Stimulated activated memory B cell treated with anti-CD40 and anti-IgM and Interleukin-4, amounts not matched to agents 10 μg/mL and 1 μg/mL and 100 μg/mL, for 72 hours (primary cell): ENCODE data around the gene AP3M1.
"Not testable (repeated sequence)": the region's sequence is repeated elsewhere in the genome, so short reads cannot be mapped to it uniquely, and the experiment has no call there.

Experiments
- ATAC-seq: fragments of 150-1000 bp; cut with Tn5 transposase; 2 replicates; pipeline ENCODE4 v1.10.0; 2021
- H3K27ac Mint-ChIP-seq: one replicate; pipeline ENCODE4 v1.8.0; 2022; ENCODE audit warnings: mild to moderate bottlenecking, mixed read lengths
- H3K27me3 Mint-ChIP-seq: one replicate; pipeline ENCODE4 v1.8.0; 2022; ENCODE audit warnings: mixed read lengths
- H3K36me3 Mint-ChIP-seq: one replicate; pipeline ENCODE4 v1.8.0; 2022; ENCODE audit warnings: mixed read lengths
- H3K4me1 Mint-ChIP-seq: one replicate; pipeline ENCODE4 v1.8.0; 2022; ENCODE audit warnings: mixed read lengths
- H3K4me3 Mint-ChIP-seq: one replicate; pipeline ENCODE4 v1.8.0; 2022; ENCODE audit warnings: mild to moderate bottlenecking, moderate library complexity, mixed read lengths
- H3K9me3 Mint-ChIP-seq: one replicate; pipeline ENCODE4 v1.8.0; 2022; ENCODE audit warnings: mixed read lengths

AP3M1 gene

DNA sequence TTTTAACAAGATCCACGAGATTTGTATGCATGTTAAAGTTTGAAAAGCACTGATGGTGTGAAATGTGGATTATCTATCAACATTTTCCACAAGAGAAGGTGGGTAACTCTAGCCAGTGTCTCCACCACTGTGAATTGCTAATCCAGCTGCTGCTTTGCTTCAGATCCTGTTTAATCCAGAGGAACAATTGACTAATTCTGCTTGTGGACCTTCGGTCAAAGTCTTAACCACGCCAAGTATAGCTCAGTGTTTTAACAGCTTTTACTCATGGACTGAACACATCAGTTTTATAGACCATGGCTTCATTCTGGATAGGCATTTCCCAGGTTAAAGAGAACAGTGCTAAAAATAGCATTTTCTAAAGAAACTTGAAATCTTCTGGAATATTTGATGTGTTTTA, 23.9 kb upstream of the AP3M1 start:
- H3K4me1 Mint-ChIP-seq = peaks cover 33% of the 10 kb centered on the region
- no peak for ATAC-seq
- H3K36me3 Mint-ChIP-seq = peaks cover 9% of the 10 kb centered on the region
- H3K9me3 Mint-ChIP-seq = no peaks in the 10 kb centered on the region
- H3K27ac Mint-ChIP-seq = no peak overlapping the region
- H3K27me3 Mint-ChIP-seq = no peaks in the 10 kb centered on the region
- no peak overlapping the region for H3K4me3 Mint-ChIP-seq

GRCh38 chr10:74171625-74172024, 21.0 kb upstream of the AP3M1 start:
- peaks cover 4% of the 10 kb centered on the region for H3K36me3 Mint-ChIP-seq
- ATAC-seq = no peak
- no peak overlapping the region for H3K4me3 Mint-ChIP-seq
- H3K9me3 Mint-ChIP-seq = no peaks in the 10 kb centered on the region
- no peaks in the 10 kb centered on the region for H3K27me3 Mint-ChIP-seq
- H3K27ac Mint-ChIP-seq = peak overlapping the region; percentile 64
- H3K4me1 Mint-ChIP-seq = peaks cover 41% of the 10 kb centered on the region

DNA sequence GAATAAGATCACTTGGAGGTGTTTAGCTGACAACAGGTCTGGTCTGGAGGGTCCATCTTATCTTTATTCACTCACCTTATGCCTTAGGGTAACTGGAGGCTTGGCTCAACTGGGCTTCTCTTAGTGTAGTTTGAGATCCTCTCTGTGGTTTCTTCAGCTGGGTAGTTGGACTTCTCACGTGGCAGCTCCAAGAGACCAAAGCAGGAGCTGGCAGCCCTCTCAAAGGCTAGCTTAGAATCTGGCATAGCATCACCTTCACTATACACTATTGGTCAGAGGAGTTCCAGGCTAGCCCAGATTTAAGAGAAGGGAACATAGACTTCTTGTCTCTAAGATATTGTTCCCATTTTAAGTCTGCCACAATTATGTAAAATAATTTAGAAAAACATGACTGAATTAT, 16.8 kb upstream of the AP3M1 start:
- Mint-ChIP-seq H3K4me3 (no peak overlapping the region), H3K4me1 (peaks cover 66% of the 10 kb centered on the region), H3K9me3 (no peaks in the 10 kb centered on the region), H3K27me3 (no peaks in the 10 kb centered on the region), H3K36me3 (peaks cover 7% of the 10 kb centered on the region), H3K27ac (peak overlapping the region; percentile 92)
- no peak for ATAC-seq

GRCh38 chr10:74165530-74165901, 14.9 kb upstream of the AP3M1 start:
- peaks cover 64% of the 10 kb centered on the region for H3K4me1 Mint-ChIP-seq
- no peaks in the 10 kb centered on the region for H3K27me3 Mint-ChIP-seq
- H3K36me3 Mint-ChIP-seq = peaks cover 19% of the 10 kb centered on the region
- ATAC-seq = no peak
- no peaks in the 10 kb centered on the region for H3K9me3 Mint-ChIP-seq
- H3K27ac Mint-ChIP-seq = peak overlapping the region; percentile 75
- H3K4me3 Mint-ChIP-seq = no peak overlapping the region

- Mint-ChIP-seq H3K27ac (peak overlapping the region; percentile 75), H3K4me3 (no peak overlapping the region), H3K36me3 (peaks cover 19% of the 10 kb centered on the region), H3K9me3 (no peaks in the 10 kb centered on the region), H3K27me3 (no peaks in the 10 kb centered on the region), H3K4me1 (peaks cover 64% of the 10 kb centered on the region)
- no peak for ATAC-seq
These were observed 14.3 kb upstream of the AP3M1 start for GRCh38 chr10:74164716-74165529.

DNA sequence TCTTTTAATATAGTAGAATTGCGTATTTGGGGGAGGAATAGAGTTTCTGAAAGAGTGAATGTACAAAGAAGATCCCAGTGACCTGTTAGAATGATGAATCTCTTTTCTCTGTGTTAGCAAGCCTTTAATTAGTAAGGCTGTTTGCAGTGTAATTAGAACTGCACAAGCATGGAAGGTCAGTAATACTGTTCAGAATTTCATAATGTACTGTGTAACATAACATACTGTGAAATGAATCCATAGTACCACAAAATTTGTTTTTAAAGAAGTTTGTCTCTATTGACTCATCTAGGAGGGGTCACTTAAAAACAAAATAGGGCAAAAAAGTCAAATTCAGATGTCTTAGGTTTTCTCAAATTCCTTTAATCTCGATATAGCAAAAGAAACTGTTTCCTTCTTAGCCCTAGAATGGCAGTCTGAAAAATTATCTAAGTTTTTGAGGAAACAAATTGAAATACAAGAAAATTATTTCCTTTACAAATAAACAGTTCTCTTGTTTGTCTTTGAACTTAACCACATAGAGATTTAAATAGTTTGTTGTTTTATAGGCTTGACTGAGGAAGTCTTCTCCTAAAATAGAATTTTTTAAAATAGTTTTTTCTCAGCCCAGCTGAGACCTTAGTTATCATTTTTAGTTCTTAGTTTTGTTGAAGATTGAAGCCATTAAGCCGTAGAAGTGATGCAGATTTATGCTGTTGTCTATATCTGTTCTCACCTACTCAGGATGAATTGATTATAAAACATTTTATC, 12.9 kb upstream of the AP3M1 start:
- H3K27me3 Mint-ChIP-seq = no peaks in the 10 kb centered on the region
- H3K27ac Mint-ChIP-seq = peak overlapping the region; percentile 80
- H3K9me3 Mint-ChIP-seq = no peaks in the 10 kb centered on the region
- peaks cover 19% of the 10 kb centered on the region for H3K36me3 Mint-ChIP-seq
- H3K4me3 Mint-ChIP-seq = no peak overlapping the region
- peaks cover 52% of the 10 kb centered on the region for H3K4me1 Mint-ChIP-seq
- no peak for ATAC-seq

DNA sequence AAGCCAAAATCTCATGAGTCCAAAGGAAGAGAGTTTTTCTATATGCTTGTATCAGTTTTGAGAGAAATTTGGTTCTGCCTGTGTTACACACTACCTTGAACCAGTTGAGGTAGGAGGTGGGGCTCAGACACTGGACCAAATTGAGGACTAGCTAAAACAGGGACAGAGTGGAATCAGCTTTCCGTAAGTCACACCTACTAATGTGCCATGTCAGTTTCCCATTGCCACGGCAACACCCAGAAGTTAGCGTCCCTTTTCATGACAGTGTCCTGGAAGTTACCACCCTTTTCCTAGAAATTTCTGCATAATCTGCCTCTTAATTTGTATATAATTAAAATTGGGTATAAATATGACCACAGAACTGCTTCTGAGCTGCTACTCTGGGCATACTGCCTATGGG, 9.4 kb upstream of the AP3M1 start:
- Mint-ChIP-seq H3K4me1 (peaks cover 44% of the 10 kb centered on the region), H3K4me3 (no peak overlapping the region)

GRCh38 chr10:74156919-74157289, 6.3 kb upstream of the AP3M1 start:
- no peaks in the 10 kb centered on the region for H3K27me3 Mint-ChIP-seq
- ATAC-seq = no peak
- peak overlapping the region; percentile 10 for H3K27ac Mint-ChIP-seq
- no peaks in the 10 kb centered on the region for H3K9me3 Mint-ChIP-seq
- H3K4me1 Mint-ChIP-seq = peaks cover 46% of the 10 kb centered on the region
- no peak overlapping the region for H3K4me3 Mint-ChIP-seq
- peaks cover 12% of the 10 kb centered on the region for H3K36me3 Mint-ChIP-seq

More for the DNA sequence above, 9.4 kb upstream of the AP3M1 start:
- no peak for ATAC-seq
- H3K27me3 Mint-ChIP-seq = no peaks in the 10 kb centered on the region
- no peaks in the 10 kb centered on the region for H3K9me3 Mint-ChIP-seq
- H3K27ac Mint-ChIP-seq = no peak overlapping the region
- H3K36me3 Mint-ChIP-seq = peaks cover 19% of the 10 kb centered on the region

DNA sequence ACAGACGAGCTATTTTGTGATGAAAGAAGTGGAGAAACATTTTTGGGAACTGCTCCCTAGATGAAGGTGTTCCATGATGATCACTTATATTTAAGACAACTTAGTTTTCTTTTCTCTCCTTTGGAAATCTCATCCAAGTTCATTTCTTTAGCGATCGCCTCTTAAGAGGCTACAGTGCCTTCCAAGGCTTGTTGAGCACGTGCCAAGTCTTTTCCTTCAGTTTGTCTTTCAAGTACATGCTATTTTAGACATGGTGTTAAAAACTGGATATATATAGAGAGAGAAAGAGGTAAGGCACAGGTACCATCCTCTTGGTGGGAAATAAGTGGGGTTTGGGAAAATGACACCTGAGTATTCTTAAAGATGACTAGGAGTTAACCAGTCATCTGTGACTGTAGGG, 3.0 kb upstream of the AP3M1 start:
- Mint-ChIP-seq H3K27ac (no peak overlapping the region), H3K9me3 (no peaks in the 10 kb centered on the region), H3K4me3 (no peak overlapping the region), H3K27me3 (no peaks in the 10 kb centered on the region), H3K36me3 (no peaks in the 10 kb centered on the region), H3K4me1 (peaks cover 46% of the 10 kb centered on the region)
- ATAC-seq = no peak

DNA sequence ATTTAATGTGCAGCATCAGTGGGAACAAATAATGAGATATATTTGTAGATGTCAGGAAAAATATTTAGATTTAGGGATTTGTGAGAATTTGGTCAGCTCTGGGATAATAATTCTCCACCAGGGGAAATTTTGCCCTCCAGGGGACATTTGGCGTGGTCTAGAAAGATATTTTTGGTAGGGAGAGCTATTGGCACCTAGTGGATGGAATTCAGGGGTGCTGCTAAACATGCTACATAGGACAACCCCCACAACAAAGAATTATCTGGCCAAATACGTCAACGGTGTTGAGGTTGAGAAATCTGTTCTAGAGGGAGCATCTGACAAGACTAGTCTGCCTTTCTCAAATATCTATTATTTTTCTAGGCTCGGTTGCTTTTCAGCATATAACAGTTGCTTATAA, 2.5 kb upstream of the AP3M1 start:
- Mint-ChIP-seq H3K4me1 (peaks cover 48% of the 10 kb centered on the region), H3K36me3 (peaks cover under 1% of the 10 kb centered on the region), H3K27me3 (no peaks in the 10 kb centered on the region), H3K27ac (no peak overlapping the region), H3K4me3 (peak overlapping the region; percentile 1), H3K9me3 (no peaks in the 10 kb centered on the region)
- no peak for ATAC-seq

DNA sequence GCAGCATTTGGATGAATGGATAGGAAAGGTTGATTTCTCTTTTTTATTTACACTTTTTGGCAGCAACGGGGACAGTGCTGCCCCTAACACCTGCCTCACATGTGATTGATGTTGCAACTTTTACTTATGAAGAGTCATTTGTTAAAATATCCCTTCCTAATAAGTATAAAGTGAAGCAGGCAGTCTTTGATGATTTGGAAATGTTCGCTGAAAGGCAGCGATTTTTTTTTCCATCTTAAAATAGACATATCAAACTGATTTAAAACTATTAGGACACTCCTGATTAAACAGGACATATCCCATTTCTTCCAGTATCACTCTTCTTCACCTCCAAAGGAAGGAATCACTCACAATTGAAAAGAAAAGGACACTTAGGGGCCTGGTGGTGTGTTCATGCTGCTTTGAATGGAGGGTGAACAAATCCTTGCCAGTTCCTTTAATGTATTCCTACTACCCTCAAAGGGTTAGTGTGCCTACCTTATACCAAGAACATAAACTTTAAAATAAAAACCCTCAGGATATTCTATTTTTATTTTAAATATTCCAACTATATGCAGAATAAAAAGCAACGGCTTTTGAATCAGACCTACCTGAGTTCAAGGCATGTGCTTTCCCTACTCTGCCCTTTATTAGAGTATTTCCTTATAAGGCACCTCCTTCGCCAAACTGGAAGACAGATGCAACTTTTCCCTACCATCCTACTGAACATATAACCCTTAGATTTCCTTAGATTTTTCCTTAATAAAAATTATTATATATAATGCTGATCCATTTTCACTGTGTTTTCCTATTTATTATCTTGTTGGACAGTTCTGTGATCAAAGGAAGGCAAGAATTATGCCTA, 1.5 kb upstream of the AP3M1 start:
- Mint-ChIP-seq H3K4me1 (peaks cover 52% of the 10 kb centered on the region), H3K36me3 (peaks cover 7% of the 10 kb centered on the region), H3K4me3 (peak overlapping the region; percentile 43), H3K27ac (no peak overlapping the region), H3K27me3 (no peaks in the 10 kb centered on the region), H3K9me3 (no peaks in the 10 kb centered on the region)
- no peak for ATAC-seq

GRCh38 chr10:74150990-74151878, 606 bp upstream of the AP3M1 start, which contains the start of gene ADK:
ADK (plus strand) TSS chr10:74151221; CDS start chr10:74151279, 58 bp downstream.
- Mint-ChIP-seq H3K4me3 (no peak within 1 kb of the TSS), H3K36me3 (peaks cover 13% of the 10 kb centered on the region), H3K9me3 (no peaks in the 10 kb centered on the region), H3K4me1 (peaks cover 51% of the 10 kb centered on the region), H3K27ac (no peak within 1 kb of the TSS), H3K27me3 (no peaks in the 10 kb centered on the region)
- ATAC-seq = peak; percentile 98

DNA sequence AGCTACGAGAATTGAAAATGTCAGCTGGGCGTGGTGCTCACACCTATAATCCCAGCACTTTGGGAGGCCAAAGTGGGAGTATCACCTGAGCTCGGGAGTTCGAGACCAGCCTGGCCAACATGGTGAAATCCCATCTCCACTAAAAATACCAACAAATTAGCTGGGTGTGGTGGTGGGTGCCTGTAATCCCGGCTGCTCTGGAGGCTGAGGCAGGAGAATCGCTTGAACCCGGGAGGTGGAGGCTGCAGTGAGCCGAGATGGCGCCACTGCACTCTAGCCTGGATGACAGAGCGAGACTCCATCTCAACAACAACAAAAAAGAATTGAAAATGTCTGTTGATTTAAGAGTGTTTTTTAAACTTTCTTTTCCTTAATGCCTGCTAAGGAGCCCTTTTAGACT, 3.6 kb downstream of the AP3M1 start:
- H3K27ac Mint-ChIP-seq = not testable (repeated sequence)
- peaks cover 21% of the 10 kb centered on the region for H3K36me3 Mint-ChIP-seq

GRCh38 chr10:74145133-74145532, 5.5 kb downstream of the AP3M1 start:
- peaks cover 25% of the 10 kb centered on the region for H3K36me3 Mint-ChIP-seq
- no peak for ATAC-seq
- H3K9me3 Mint-ChIP-seq = no peaks in the 10 kb centered on the region
- H3K4me1 Mint-ChIP-seq = peaks cover 28% of the 10 kb centered on the region
- H3K27ac Mint-ChIP-seq = no peak overlapping the region
- no peaks in the 10 kb centered on the region for H3K27me3 Mint-ChIP-seq
- no peak overlapping the region for H3K4me3 Mint-ChIP-seq

More for the DNA sequence above, 3.6 kb downstream of the AP3M1 start:
- not testable (repeated sequence) for ATAC-seq, H3K4me3 Mint-ChIP-seq, H3K9me3 Mint-ChIP-seq, H3K27me3 Mint-ChIP-seq
- peaks cover 25% of the 10 kb centered on the region for H3K4me1 Mint-ChIP-seq
